Stimulated activated CD4-positive, alpha-beta T cell treated with anti-CD3 and anti-CD28 coated beads, Interleukin-15, amount 100 ng/mL, for 48 hours (primary cell): Measurements from ENCODE around the gene APBA3.

ENCODE experiments used
- DNase-seq, 2 donors: peaks; one replicate each; pipeline ENCODE4 v3.0.0-alpha.2; 2020; ENCODE audit warnings: low read depth in 2 of 2

The APBA3 gene

DNA sequence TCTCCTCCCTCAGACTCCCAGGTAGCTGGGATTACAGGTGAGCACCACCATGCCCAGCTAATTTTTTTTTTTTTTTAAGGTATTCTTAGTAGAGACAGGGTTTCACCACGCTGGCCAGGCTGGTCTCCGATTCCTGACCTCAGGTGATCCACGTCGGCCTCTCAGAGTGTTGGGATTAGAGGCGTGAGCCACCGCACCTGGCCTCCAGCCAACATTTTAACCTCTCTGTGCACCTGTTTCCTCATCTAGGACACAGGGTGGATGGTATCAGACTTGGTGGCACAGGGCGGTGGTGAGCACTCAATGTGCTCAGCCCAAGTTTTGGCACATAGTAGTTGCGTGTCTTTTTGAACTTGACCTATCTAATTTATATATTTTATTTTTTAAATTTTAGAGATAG is 12.5 kb downstream of the APBA3 start:
- DNase-seq, result no peak

DNA sequence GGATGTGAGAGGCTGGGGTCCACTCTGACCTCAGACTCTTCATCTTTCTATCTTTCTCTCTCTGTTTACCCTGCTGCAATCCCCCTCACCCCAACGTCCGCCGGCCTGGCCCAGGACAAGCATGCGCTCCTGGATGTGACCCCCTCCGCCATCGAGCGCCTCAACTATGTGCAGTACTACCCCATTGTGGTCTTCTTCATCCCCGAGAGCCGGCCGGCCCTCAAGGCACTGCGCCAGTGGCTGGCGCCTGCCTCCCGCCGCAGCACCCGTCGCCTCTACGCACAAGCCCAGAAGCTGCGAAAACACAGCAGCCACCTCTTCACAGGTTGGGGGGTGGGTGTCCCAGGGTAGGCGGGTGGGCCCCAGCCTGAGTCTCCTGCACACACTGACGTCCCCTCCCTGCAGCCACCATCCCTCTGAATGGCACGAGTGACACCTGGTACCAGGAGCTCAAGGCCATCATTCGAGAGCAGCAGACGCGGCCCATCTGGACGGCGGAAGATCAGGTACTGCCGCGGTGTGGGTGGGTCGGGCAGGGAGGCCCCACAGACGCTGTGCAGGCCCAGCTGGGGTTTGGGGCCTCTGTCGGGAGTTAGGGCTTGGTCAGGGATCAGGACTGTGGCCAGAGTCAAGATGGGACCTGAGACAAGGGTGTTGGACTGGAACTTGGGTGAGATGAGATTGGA is 15.0 kb downstream of the APBA3 start:
- no peak for DNase-seq

DNA sequence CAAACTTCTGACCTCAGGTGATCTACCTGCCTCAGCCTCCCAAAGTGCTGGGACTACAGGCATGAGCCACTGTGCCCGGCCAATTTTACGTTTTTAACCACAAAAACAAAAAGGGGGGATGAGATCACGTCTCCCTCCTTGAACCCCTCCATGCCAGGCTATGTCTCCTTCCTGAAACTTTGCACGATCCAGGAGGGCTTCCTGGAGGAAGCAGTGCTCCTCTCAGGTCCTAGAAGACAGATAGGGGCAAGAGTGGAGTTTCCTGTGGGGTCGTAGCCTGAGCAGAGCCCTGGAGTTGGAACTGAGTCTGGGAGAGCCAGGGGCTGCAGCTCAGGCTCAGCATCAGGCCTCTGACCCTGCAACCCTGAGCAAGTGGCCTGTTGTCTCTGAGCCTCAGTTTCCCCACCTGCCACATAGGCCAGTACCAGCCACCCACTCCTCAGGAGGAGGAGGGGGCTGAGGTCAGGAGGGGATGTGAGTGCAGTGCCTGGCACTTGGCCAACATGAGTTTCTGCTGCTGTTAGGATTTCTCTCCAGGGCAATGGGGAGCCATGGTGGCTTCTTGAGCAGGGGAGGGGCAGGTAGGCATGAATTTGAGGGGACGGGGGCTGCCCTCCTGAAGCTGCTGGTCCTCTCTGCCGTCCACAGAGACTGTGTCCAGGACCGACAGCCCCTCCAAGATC is 16.0 kb downstream of the APBA3 start:
- no peak for DNase-seq

DNA sequence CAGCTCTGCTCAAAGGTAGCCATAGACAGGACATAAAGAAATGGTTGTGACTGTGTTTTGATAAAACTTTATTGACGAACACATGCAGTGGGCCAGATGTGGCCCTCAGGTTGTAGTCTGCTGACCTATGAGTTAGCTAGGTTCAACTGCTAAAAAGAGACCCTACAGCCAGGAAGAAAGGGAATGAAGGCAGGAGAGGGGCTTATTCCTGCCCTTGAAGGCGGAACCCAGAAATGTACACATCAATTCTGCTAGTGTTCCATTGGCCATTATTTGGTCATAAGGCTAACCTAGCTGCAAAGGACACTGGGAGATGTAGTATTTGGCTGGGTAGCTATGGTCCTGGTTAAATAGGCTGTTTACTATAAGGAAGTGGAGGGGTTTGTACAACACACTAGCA is 18.0 kb downstream of the APBA3 start:
- DNase-seq, result no peak

DNA sequence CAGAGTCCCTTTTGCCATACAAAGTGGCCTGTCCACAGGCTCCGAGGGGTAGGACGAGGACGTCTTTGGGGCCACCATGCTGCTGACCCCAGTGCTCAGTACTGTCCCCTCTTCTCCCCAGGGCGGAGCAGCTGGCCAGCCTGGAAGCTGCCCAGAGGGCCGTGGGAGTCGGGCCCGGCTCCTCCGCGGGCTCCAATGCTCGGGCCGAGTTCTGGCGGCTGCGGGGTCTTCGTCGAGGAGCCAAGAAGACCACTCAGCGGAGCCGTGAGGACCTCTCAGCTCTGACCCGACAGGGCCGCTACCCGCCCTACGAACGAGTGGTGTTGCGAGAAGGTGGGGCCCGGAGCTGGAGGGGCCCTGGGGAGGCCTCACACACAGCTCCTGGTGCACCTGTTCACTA is 21.1 kb downstream of the APBA3 start:
- no peak for DNase-seq

DNA sequence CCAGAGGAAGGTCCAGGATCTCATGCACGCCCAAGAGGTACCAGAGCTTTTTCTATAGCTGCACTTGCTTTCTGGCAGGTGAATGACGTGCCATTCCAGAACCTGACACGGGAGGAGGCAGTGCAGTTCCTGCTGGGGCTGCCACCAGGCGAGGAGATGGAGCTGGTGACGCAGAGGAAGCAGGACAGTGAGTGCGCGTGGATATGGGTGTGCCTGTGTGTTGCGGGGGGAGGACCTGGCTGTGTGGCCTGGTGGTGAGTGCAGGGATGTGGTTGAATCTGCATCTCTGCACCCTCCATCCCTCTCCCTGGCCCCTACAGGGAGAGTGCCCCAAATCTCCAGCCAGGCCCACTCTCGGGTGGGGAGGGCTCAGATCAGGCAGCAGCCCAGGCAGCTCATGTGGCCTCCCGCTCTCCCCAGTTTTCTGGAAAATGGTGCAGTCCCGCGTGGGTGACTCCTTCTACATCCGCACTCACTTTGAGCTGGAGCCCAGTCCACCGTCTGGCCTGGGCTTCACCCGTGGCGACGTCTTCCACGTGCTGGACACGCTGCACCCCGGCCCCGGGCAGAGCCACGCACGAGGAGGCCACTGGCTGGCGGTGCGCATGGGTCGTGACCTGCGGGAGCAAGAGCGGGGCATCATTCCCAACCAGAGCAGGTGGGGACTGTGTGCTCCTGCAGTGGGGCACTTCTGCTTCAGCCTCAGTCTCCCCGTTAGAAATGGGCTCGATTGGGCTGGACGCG is 22.8 kb downstream of the APBA3 start:
- DNase-seq, result no peak

DNA sequence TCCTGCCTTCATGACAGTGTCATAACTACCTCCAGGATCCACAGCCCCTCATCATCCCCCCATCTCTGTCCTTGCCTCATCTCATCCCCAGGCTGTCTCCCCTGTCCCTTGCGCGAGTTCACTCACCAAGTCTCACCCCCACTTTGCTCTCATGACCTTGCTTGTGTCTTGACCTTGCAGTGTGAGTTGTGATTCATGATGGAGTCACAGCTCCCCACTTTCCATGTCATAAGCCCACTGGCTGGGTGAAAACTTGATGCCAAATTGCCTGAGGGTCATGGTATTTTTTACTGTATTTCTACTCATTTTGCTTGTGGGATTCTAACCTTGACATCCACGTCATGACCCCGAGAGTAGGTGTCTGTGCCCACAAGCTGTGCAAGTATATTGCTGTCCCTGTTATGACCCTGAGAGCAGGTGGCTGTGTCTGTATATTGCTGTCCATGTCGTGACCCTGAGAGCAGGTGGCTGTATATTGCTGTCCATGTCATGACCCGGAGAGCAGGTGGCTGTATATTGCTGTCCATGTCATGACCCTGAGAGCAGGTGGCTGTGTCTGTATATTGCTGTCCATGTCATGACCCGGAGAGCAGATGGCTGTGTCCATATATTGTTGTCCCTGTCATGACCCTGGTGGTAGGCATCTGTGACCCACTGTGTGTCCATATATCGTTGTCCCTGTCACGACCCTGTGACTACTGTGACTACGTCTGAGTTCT is 23.8 kb downstream of the APBA3 start:
- no peak for DNase-seq

DNA sequence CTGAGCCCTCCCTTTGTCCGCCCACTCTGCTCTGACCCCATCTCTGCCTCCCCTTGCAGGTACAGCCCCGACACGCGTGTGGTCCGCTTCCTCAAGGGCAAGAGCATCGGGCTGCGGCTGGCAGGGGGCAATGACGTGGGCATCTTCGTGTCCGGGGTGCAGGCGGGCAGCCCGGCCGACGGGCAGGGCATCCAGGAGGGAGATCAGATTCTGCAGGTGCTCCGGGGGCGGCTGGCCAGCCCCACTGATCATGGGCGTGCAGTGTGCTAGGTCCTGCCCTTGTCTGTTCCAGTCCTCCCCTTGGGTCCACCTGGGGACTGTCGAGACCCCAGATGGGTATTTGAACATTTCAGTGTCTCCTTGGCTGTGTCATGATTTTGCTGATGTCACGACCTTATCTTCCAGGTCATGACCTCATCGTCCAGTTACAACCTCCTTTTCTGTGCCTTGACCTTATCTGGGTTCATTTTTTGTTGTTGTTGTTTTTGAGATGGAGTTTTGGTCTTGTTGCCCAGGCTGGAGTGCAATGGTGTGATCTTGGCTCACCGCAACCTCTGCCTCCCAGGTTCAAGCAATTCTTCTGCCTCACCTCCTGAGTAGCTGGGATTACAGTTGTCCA is 25.3 kb downstream of the APBA3 start:
- DNase-seq, result no peak

DNA sequence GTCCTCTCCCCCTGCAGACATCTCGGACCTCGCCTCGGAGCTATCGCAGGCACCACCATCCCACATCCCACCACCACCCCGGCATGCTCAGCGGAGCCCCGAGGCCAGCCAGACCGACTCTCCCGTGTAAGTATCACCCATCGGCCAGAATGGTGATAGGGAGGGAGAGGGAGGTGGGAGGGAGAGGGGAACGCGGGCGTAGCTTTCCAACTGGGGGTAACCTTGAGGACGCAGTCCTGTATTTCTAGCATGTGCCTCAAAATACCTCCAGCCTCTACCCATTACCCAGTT is 27.2 kb downstream of the APBA3 start:
- DNase-seq, result no peak

DNA sequence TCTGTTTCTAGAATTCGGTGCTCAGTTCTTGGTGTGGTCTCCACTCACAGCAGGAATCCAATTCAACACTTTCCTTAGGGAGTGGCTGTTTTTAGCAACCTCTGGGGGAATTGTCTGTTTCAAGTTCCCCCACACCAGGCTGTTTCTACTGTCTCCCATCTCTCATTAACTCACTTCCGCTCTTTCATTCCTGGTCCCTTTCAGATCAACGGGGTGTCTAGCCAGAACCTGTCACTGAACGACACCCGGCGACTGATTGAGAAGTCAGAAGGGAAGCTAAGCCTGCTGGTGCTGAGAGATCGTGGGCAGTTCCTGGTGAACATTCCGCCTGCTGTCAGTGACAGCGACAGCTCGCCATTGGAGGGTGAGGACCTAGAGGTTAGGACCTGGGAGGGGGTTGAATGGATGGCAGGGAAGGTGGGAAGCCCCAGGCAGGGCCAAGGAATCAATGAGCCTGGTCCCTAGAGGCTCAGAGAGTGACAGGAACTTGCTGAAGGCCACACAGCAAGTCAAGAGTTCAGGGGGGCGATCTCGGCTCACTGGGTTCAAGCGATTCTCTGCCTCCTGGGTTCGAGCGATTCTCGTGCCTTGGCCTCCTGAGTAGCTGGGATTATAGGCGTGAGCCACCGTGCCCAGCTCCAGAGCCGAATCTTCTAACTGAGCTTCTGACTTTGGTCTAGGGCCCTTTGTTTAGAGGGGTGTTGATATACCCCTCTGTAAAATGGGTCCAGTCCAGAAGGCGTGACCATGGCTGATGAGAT is 27.8 kb downstream of the APBA3 start:
- DNase-seq, result no peak

DNA sequence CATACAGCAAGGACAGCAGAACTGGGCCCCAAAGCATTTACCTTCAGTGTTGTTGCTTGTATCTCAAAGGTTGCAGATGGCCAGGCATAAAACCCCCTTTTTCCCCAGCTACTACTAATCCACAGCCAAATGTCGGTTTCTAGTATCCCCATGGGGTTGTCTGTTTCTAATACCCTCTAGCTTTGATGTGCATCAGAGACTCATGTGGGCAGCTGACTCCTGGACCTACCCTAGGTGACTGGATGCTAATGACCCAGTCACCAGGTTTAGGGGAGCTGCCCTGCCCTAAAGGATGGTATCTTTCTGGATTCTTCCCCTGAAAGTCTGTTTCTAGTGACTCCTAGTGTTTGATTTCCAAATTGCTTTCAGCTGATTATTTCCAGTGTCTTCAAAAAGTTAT is 29.4 kb downstream of the APBA3 start:
- DNase-seq, result no peak

DNA sequence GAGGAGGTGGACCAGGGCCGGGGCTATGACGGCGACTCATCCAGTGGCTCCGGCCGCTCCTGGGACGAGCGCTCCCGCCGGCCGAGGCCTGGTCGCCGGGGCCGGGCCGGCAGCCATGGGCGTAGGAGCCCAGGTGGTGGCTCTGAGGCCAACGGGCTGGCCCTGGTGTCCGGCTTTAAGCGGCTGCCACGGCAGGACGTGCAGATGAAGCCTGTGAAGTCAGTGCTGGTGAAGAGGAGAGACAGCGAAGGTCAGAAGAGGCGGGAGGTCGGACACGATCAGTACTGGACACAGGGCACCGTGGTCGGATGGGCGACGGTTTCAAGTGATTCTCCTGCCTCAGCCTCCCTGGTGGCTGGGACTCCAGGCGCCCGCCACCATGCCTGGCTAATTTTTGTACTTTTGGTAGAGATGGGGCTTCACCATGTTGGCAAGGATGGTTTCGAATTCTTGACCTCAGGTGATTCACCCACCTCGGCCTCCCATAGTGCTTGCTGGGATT is 31.0 kb downstream of the APBA3 start:
- no peak for DNase-seq

DNA sequence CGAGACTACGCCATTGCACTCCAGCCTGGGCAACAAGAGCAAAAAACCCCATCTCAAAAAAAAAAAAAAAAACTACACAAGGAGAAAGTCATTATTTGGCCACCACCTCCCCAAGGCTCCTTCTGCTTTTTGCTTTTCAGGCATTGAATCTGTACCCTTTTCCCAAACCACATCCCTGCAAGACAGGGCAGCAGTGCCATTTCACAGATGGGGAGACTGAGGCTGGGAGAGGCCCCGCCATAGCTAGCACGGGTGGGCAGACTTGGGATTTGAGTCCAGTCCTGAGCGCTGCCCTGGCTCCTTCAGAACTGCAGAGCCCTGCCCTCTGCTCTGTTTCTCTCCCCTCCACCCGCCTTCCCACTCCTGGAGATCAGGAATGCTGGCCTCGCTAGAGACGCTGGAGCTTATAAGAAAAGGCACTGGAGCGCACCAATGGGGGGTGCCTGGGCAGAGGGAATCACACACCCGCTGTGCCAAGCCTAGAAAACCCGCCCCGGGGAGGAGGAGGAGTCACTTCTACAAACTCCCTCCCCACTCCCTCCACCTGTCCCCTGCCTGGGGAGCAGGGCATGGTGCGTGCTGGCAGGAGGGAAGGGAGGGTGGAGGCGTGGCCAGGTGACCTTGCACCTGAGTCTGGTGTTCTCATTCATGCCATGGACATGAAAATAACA is 35.7 kb downstream of the APBA3 start:
- no peak for DNase-seq

DNA sequence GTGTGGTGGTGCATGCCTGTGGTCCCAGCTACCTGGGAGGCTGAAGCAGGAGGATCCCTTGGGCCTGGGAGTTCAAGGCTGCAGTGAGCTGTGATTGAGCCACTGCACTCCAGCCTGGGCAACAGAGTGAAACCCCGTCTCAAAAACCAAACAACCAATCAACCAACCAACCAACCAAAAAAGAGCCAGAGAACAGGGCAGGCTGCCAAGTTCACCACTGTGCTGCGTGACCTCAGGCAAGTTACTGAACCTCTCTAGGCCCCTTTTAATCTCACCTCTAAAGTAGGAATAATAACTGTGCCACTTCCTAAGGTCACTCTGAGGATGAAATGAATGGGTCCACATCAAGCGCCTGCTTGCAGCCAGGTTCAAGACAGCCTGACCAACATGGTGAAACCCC is 36.4 kb downstream of the APBA3 start:
- DNase-seq, result no peak

DNA sequence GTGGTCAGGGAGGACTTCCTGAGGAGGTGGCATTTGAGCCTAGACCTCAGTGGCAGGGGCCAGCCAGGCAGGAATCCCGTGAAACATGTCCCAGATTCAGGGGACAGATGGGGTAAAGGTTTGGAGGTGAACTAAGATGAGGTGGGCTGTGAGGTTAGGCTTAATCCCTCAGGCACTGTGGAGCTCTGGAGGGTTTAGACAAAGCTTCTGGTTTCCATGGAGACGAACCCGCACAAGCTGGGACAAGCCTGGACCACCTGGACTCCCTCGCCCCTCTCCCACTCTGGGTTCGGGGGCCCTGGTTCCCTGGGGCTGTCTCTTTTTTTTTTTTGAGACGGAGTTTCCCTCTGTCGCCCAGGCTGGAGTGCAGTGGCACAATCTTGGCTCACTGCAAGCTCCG is 37.6 kb downstream of the APBA3 start:
- DNase-seq, result no peak

DNA sequence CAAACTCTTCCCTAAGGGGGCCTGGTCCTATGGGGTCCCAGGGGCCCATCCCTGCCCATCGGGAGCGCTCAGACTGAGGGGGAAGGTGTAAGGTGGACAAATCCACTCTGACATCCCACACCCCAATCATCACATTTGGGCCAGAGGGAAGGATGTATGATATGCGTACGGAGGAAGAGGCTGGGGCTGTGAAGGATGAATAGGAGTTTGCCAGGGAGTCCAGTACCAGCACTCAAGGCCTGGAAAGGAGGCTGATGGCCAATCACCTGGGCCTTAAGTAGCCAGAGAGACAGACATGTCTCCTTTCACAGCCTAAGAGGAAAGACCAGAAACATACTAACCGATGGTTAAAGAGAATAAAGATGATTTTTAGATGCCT is 38.4 kb downstream of the APBA3 start:
- DNase-seq, result no peak

DNA sequence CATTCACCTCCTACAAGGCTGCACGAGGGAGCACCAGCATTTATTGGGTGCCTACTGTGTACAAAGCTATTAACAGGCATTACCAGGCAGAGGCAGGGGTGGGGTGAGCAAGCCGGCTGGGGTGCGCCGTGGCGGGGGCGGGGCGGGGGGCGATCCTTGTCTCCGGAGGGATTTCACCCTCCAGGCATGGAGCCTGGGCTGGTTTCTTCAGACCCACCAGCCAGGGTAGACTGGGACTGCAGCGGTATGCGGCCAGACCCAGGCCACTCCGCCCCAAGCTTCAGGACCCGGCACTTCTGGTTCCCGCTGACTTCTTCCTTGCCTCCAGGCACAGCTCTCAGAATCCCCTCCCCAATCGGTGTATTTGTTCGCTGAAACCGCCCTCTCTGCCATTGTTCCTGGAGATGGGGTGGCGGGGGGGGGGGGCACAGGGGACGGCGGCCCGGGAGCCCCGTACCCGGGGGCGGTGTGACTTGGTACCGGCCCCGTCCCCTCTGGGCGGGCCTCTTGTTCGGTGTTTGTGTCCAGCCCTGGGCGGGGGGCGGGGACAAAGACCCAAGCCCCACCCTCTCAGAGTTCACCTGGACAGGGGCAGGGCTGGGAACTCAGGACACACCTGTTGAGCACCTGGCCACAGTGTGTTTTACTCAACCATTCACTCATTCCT is 38.9 kb downstream of the APBA3 start:
- no peak for DNase-seq

DNA sequence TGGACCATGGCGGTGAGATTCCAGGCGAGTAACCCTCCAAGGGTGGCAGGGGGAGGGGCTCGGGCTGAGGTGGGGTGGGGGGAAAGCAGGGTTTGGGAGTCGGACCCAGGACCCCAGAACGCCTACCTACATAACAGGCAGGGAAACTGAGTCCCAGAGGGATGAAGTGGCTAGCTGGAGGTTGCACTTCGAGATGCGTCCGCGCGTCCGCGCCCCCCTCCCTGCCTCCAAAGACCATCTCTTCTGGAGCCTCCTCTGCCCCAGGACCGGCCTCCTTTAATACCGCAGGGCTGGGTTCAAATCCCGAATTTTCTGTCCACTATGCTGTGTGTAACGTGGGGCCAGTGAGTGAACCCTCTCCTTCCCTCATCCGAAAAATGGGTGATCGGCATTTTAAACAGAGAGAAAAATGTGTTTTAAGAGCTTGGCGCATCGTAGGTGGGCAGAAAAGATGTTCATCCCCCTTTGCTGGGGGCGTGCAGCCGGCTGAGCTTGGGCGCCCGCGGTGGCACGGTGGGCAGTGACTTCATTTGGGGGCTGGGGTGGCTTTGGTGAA is 39.5 kb downstream of the APBA3 start:
- no peak for DNase-seq

DNA sequence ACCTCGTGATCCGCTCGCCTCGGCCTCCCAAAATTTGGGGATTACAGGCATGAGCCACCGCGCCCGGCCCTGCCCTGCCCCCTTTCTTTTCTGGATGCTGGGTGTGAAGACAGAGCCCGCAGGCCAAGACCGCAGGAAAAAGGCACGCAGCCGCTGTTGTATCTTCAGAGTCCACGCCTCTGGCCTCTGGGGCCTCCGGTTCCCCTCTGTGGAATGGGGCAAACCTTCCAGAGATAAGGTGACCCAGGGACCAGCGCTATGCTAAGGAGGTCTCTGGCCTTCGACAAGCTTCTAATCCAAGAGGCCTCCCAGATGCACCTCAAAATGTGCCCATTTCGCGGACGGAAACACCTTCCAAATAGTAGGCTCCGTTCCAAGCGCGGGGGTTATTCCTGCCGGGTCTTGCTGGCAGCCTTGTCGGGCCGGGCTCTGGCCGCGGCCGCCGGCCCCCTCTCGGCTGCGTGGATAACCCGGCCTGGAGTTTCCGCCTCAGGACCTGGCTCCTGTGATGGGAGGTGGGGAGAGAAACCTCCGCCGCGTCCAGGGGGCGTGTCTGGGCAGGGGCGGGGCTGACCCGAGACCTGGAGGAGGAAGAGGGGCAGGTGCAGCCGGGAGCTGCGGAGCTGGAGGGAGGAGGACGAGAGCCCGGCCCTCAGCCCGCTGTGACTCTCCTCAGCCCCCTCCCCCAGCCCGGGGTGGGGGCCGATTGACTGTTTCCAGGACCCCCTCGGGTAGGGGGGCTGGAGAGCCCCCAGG is 40.2 kb downstream of the APBA3 start:
- DNase-seq, result peak; percentile 77 to 86
